ENCODE data around the gene ZNF277.

ZNF277 gene

DNA sequence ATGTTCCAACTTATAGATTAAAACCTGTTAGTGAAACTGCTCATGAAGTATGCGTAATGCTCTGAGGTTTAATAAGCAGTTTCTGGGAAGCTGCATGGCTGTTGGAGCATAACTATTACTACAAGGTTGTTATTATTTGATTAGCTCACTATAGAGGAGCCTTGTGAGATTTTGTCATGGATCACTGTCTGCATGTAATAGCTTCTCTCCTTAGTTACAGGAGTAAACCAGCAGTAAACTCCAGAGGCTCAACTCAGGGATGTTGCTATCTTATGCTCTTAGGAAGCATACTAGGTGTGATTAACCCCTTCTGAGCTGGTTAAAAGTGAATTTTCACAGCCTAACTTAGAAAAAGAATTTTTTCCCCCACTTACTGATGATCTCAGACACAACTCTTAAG, 180.1 kb downstream of the ZNF277 start:
- no peak for DNase-seq (ENCODE audit: low read depth)
- no peak overlapping the region for H3K4me3 ChIP-seq (replicated peaks; ENCODE audit: low read depth, low read length)
- no peak for TF ChIP-seq CTCF (IDR thresholded peaks at IDR 0.05; ENCODE audit: low read length, missing control alignments)

- TF ChIP-seq CTCF (IDR thresholded peaks at IDR 0.05; ENCODE audit: low read length, missing control alignments): no peak
- DNase-seq (ENCODE audit: low read depth): no peak
- H3K4me3 ChIP-seq (replicated peaks; ENCODE audit: low read depth, low read length): no peak overlapping the region
Observed at GRCh38 chr7:112390167-112390566, 183.7 kb downstream of the ZNF277 start.

DNA sequence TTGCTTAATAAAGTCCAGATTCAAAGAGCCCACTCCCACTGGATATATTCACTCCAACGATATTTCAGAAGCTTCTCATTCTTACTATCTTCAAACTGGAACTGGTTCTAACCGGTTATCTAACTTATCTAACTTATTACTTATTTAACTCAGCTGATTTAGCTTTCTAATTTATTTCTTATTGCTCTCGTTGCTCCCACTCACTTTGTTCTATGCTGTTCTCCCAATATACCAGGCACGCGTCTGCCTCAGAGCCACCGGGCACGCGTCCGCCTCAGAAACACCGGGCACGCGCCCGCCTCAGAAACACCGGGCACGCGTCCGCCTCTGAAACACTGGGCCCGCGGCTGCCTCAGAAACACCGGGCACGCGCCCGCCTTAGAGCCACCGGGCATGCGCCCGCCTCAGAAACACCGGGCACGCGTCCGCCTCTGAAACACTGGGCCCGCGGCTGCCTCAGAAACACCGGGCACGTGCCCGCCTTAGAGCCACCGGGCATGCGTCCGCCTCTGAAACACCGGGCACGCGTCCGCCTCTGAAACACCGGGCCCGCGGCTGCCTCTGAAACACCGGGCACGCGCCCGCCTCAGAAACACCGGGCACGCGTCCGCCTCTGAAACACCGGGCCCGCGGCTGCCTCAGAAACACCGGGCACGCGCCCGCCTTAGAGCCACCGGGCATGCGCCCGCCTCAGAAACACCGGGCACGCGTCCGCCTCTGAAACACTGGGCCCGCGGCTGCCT, 184.8 kb downstream of the ZNF277 start:
- peak; percentile 50 for DNase-seq (ENCODE audit: low read depth)
- H3K4me3 ChIP-seq (replicated peaks; ENCODE audit: low read depth, low read length): peak overlapping the region; percentile 64

- DNase-seq (ENCODE audit: low read depth): peak; percentile 49
- H3K4me3 ChIP-seq (replicated peaks; ENCODE audit: low read depth, low read length): peak overlapping the region; percentile 64
Observed at GRCh38 chr7:112391841-112392286, 185.4 kb downstream of the ZNF277 start.

Measured in fibroblast of pulmonary artery (primary cell).